CD4-positive, alpha-beta T cell treated with Interferon alpha-2 for 1 hour (primary cell): ENCODE data around the gene CNTNAP2.

Experiments
- DNase-seq, 2 donors: peaks; one replicate each; pipeline ENCODE4 v3.0.0-alpha.2; 2020 to 2022

The CNTNAP2 gene

GRCh38 chr7:147298611-147299043 is 1182.0 kb downstream of the CNTNAP2 start:
- no peak for DNase-seq

GRCh38 chr7:147300293-147300692 is 1183.7 kb downstream of the CNTNAP2 start:
- DNase-seq = no peak

- DNase-seq = no peak
Observed at GRCh38 chr7:147304376-147304775, 1187.8 kb downstream of the CNTNAP2 start.

- DNase-seq = no peak
Observed at GRCh38 chr7:147305827-147306226, 1189.2 kb downstream of the CNTNAP2 start.

GRCh38 chr7:147308539-147308938 is 1191.9 kb downstream of the CNTNAP2 start:
- DNase-seq = no peak

GRCh38 chr7:147311336-147311735 is 1194.7 kb downstream of the CNTNAP2 start:
- DNase-seq = no peak

- no peak for DNase-seq
Observed at GRCh38 chr7:147321504-147321903, 1204.9 kb downstream of the CNTNAP2 start.

- DNase-seq = no peak
Observed at GRCh38 chr7:147332988-147333387, 1216.4 kb downstream of the CNTNAP2 start.

- DNase-seq = no peak
Observed at GRCh38 chr7:147363101-147363500, 1246.5 kb downstream of the CNTNAP2 start.

GRCh38 chr7:147376192-147376591 is 1259.6 kb downstream of the CNTNAP2 start:
- no peak for DNase-seq

- no peak for DNase-seq
Observed at GRCh38 chr7:147380926-147381325, 1264.3 kb downstream of the CNTNAP2 start.

GRCh38 chr7:147394329-147394728 is 1277.7 kb downstream of the CNTNAP2 start:
- DNase-seq = no peak

- DNase-seq = no peak
Observed at GRCh38 chr7:147400221-147400689, 1283.7 kb downstream of the CNTNAP2 start.

GRCh38 chr7:147400925-147401324 is 1284.3 kb downstream of the CNTNAP2 start:
- DNase-seq = no peak

- no peak for DNase-seq
Observed at GRCh38 chr7:147405621-147406020, 1289.0 kb downstream of the CNTNAP2 start.

- no peak for DNase-seq
Observed at GRCh38 chr7:147406521-147407135, 1290.0 kb downstream of the CNTNAP2 start.

- no peak for DNase-seq
Observed at GRCh38 chr7:147411096-147411495, 1294.5 kb downstream of the CNTNAP2 start.

GRCh38 chr7:147412109-147412508 is 1295.5 kb downstream of the CNTNAP2 start:
- DNase-seq = no peak

GRCh38 chr7:147412782-147413556 is 1296.4 kb downstream of the CNTNAP2 start:
- no peak for DNase-seq

- DNase-seq = no peak
Observed at GRCh38 chr7:147413557-147413870, 1296.9 kb downstream of the CNTNAP2 start.

GRCh38 chr7:147415991-147416390 is 1299.4 kb downstream of the CNTNAP2 start:
- no peak for DNase-seq

- no peak for DNase-seq
Observed at GRCh38 chr7:147418966-147419365, 1302.4 kb downstream of the CNTNAP2 start.

- no peak for DNase-seq
Observed at GRCh38 chr7:147423875-147424274, 1307.3 kb downstream of the CNTNAP2 start.

- DNase-seq = no peak
Observed at GRCh38 chr7:147428075-147428474, 1311.5 kb downstream of the CNTNAP2 start.

GRCh38 chr7:147429961-147430360 is 1313.4 kb downstream of the CNTNAP2 start:
- DNase-seq = no peak
